Parathyroid adenoma (tissue), 2 donors: ENCODE results near the gene NEIL3.

Experiments
- H2AFZ ChIP-seq: fragments of 300-600 bp; sonication (generic); one replicate; pipeline ENCODE4 v1.7.0; 2017; ENCODE audit warnings: antibody characterized with exemption, mild to moderate bottlenecking
- H3K27ac ChIP-seq: fragments of 300-600 bp; sonication (generic); one replicate; pipeline ENCODE4 v1.7.0; 2017
- H3K27me3 ChIP-seq: fragments of 300-600 bp; sonication (generic); one replicate; pipeline ENCODE4 v1.7.0; 2017; ENCODE audit warnings: low read length; ENCODE audit not compliant: control insufficient read depth, insufficient read depth
- H3K36me3 ChIP-seq: fragments of 300-600 bp; sonication (generic); one replicate; pipeline ENCODE4 v1.7.0; 2017; ENCODE audit warnings: low read length; ENCODE audit not compliant: control insufficient read depth, insufficient read depth
- H3K4me1 ChIP-seq: fragments of 300-600 bp; sonication (generic); one replicate; pipeline ENCODE4 v1.7.0; 2017; ENCODE audit warnings: control low read depth
- H3K4me2 ChIP-seq: fragments of 300-600 bp; sonication (generic); one replicate; pipeline ENCODE4 v1.7.0; 2017; ENCODE audit warnings: low read length
- H3K4me3 ChIP-seq: fragments of 300-600 bp; sonication (generic); one replicate; pipeline ENCODE4 v1.7.0; 2017; ENCODE audit warnings: low read depth, low read length
- H3K79me2 ChIP-seq: fragments of 300-600 bp; sonication (generic); one replicate; pipeline ENCODE4 v1.7.0; 2017; ENCODE audit warnings: control low read depth
- H3K9ac ChIP-seq: fragments of 300-600 bp; sonication (generic); one replicate; pipeline ENCODE4 v1.7.0; 2017; ENCODE audit warnings: mild to moderate bottlenecking
- H3K9me3 ChIP-seq: fragments of 300-600 bp; sonication (generic); one replicate; pipeline ENCODE4 v1.7.0; 2017; ENCODE audit warnings: low read length; ENCODE audit not compliant: control insufficient read depth
- CTCF ChIP-seq: fragments of 300-600 bp; sonication (generic); IDR thresholded peaks from one replicate; pipeline ENCODE4 v1.7.0; 2017; ENCODE audit warnings: antibody characterized with exemption, mild to moderate bottlenecking
- donor health status: primary hyperparathyroidism.

The NEIL3 gene

DNA sequence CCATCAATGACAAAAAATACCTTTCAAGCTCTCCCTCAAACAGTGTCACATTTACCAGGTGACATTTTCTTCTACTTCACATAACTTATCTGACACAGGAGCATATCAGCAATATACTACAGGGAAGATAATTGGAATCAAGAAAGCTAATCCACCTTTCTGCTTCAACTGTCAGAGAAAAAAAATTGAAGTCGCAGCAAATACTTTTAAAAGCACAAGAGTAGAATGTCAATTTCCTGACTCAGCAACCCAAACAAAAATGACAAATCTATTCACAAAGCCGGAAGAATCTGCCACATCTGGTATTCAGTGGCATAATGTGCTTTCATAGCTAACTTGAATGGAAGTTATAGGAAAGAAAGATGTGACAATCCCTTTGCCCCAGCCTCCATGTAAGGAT is 95.8 kb downstream of the NEIL3 start:
- Histone ChIP-seq H3K9me3 (no peaks in the 10 kb centered on the region), H3K79me2 (no peaks in the 10 kb centered on the region), H3K9ac (no peak overlapping the region), H3K27ac (no peak overlapping the region), H3K36me3 (no peaks in the 10 kb centered on the region), H3K4me2 (no peak overlapping the region), H3K27me3 (no peaks in the 10 kb centered on the region), H2AFZ (peak overlapping the region; percentile 17), H3K4me3 (no peak overlapping the region), H3K4me1 (peaks cover 7% of the 10 kb centered on the region)
- no peak for TF ChIP-seq CTCF

- H3K4me2 ChIP-seq = no peak overlapping the region
- H3K27ac ChIP-seq = no peak overlapping the region
- no peak overlapping the region for H2AFZ ChIP-seq
- H3K4me3 ChIP-seq = no peak overlapping the region
- no peaks in the 10 kb centered on the region for H3K9me3 ChIP-seq
- no peaks in the 10 kb centered on the region for H3K27me3 ChIP-seq
- peaks cover 7% of the 10 kb centered on the region for H3K4me1 ChIP-seq
- no peaks in the 10 kb centered on the region for H3K36me3 ChIP-seq
- H3K9ac ChIP-seq = no peak overlapping the region
- TF ChIP-seq CTCF = no peak
- no peaks in the 10 kb centered on the region for H3K79me2 ChIP-seq
Measured at GRCh38 chr4:177408023-177408422, 98.3 kb downstream of the NEIL3 start.

DNA sequence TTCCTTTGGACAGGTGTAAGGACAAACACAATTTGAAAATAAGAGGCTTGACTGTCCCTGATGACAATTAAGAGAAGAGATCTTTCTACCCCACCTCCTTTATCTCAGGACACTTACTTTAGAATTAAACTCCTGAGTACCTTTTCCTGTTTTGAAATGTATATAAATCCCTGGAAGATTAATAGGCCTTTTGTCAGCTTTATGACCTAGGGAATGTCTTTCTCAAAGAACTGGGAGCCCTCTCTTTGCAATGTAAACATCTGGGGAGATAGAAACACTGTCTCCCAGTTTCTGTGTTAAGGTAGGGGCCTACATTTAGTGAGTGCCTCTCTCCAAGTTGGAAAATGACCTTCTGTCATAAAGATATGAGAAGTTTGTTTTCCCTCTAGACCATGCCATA is 100.9 kb downstream of the NEIL3 start:
- H2AFZ ChIP-seq = no peak overlapping the region
- no peak overlapping the region for H3K4me2 ChIP-seq
- H3K4me3 ChIP-seq = no peak overlapping the region
- TF ChIP-seq CTCF = no peak
- H3K9ac ChIP-seq = no peak overlapping the region
- H3K36me3 ChIP-seq = no peaks in the 10 kb centered on the region
- peaks cover 5% of the 10 kb centered on the region for H3K4me1 ChIP-seq
- H3K9me3 ChIP-seq = no peaks in the 10 kb centered on the region
- H3K27me3 ChIP-seq = no peaks in the 10 kb centered on the region
- H3K27ac ChIP-seq = no peak overlapping the region
- H3K79me2 ChIP-seq = no peaks in the 10 kb centered on the region

DNA sequence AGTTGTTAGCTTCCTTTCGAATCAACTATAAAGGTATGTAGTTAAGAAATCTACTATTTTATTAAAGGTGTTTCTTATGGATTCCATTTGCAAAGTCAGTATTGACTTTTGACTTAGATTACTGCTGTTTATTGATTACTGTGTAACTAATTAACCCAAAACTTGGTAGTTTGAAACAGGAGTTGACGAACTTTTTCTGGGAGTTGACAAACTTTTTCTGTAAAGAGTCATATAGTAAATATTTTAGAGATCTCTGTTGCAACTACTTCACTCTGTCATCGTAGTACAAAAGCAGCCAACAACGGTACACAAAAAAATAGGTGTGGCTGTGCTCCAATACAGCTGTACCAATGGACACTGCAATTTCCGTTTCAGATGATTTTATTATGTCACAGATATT is 102.3 kb downstream of the NEIL3 start:
- Histone ChIP-seq H3K9ac (no peak overlapping the region), H3K27ac (no peak overlapping the region)

More for the DNA sequence above, 102.3 kb downstream of the NEIL3 start:
- no peak overlapping the region for H2AFZ ChIP-seq
- H3K9me3 ChIP-seq = no peaks in the 10 kb centered on the region
- no peaks in the 10 kb centered on the region for H3K27me3 ChIP-seq
- no peak overlapping the region for H3K4me3 ChIP-seq
- no peaks in the 10 kb centered on the region for H3K36me3 ChIP-seq
- no peaks in the 10 kb centered on the region for H3K79me2 ChIP-seq
- H3K4me2 ChIP-seq = no peak overlapping the region
- TF ChIP-seq CTCF = no peak
- H3K4me1 ChIP-seq = no peaks in the 10 kb centered on the region
